HG03342 (cell line): ENCODE results near the gene AFAP1.
"Not testable (repeated sequence)": the region's sequence is repeated elsewhere in the genome, so short reads cannot be mapped to it uniquely, and the experiment has no call there.

Experiments used
- ATAC-seq: cut with Tn5 transposase; IDR thresholded peaks from one replicate; pipeline ENCODE4 v1.9.1; 2021; ENCODE audit warnings: mild to moderate bottlenecking, moderate library complexity; ENCODE audit not compliant: unreplicated experiment

The AFAP1 gene

DNA sequence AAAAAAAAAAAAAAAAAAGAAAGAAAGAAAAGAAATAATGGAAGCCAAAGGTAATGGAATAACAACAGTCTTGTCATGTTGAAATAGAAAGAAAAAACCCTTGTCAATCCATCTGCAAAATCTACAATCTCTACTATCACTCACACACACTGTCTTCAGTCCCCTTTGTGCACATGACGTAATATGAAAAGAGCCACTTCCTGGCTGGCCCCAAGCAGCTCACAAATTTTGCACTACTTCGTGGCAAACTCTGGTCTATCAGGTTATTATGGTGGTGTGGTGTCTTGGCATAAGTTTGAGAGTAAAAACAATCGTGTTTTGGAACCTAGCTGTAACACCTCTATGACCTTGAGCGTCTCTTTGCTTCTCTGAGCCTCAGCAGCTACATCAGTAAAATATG lies 8.3 kb upstream of the AFAP1 start:
- ATAC-seq, result no peak

DNA sequence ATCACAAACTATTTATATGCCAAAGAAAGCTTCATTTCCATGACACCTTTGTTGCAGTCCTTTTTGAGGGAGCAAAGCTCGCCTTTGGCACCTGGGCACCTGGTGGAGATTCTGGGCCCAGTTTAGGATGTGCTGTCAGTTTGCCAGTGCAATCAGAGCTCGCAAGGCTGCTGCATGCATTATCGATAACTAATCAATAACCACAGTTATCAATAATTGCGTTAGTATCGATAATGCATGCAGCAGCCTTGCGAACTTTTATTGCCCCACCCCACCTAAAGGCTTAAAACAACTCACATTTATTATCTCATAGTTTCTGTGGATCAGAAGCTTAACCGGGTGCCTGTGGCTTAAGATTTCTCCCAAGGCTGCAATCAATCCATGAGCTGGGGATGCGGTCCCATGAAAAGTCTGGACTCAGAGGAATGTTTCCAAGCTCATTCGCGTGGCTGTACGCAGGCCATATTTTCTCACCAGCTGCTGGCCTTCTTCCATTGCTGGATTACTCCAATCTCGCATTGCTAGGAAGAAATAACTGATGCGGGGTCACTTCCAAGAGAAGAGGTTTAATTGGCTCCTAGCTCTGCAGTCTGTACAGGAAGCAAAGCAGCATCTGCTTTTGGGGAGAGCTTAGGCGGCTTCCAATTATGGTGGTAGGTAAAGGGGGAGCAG lies 6.2 kb upstream of the AFAP1 start:
- no peak for ATAC-seq

DNA sequence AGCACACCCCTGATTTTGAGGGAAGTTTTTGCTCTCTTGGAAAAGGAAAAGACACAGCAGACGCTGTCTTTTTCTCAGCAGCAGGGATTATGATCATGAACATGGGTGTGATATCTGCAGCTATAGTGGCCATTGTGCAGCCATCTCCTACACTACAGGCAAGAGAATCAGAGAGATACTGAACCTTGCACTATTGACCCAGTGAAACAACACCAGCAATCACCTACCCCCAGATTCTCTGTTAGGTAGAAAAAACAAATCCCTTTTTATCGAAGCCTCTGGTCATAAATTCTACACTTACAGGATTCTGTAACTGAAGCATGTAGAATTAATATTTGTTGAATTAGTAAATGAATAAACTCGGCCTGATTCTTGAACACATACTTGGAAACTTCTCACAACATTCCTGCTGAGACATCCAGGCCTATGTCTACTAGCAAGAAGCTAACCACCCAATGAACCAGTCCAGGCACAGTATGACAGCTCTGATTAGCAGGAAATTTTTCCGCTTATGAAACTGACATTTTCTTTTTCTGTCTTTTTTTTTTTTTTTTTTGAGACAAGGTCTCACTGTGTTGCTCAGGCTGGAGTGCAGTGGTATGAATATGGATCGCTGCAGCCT lies 5.0 kb upstream of the AFAP1 start:
- no peak for ATAC-seq

DNA sequence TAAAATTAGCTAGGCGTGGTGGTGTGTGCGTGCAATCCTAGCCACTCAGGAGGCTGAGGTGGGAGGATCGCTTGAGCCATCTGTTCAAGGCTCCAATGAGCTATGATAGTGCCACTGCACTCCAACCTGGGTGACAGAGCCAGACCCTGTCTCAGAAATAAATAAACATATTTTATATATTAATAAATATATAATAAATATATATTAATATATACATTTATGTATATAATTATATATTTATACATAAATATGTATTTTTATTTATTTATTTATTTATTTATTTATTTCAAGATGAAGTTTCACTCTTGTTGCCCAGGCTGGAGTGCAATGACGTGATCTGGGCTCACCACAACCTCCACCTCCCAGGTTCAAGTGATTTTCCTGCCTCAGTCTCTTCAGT lies 4.0 kb upstream of the AFAP1 start:
- not testable (repeated sequence) for ATAC-seq

DNA sequence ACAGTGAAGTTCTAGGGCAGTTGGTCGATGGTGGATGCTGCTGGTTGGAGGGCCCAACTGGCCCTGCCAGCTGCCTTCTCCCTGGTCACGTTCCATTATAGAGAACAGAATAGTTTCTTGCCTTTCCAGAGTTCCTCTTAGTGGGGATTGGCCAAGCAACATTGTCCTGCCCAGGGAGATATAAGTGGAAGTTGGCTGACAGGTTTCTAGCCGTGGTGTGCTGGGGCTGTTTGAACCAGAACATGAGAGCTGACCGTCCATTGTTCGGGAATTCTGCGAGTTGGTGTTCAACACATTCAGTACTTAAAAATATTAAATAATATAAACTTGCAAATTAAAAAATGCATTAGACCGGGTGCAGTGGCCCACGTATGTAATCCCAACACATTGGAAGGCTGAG lies 3.5 kb upstream of the AFAP1 start:
- no peak for ATAC-seq

DNA sequence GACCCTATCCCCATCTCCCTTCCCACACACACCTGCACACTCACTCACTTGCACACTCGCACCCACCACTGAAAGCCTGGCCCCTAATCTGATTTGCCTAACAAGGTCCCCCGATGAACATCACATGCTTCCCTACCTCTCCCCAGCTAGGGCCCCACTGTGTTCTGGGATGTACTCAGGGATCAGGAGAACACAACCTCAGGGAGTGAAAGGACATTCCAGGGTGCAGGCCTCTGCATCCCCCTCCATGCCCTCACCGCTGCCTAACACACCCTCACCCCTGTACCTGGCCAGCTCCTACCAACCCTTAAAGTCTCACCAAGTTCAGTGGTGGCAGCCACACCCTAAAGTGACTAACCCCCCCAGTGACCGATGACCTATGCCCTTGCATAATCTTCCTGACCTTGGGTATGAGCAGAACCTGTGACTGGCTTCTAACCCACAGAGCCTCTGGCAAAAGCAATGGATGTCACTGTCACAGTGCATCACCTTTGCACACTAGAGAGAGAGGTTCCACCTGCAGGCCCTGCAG lies 2.4 kb upstream of the AFAP1 start:
- no peak for ATAC-seq

DNA sequence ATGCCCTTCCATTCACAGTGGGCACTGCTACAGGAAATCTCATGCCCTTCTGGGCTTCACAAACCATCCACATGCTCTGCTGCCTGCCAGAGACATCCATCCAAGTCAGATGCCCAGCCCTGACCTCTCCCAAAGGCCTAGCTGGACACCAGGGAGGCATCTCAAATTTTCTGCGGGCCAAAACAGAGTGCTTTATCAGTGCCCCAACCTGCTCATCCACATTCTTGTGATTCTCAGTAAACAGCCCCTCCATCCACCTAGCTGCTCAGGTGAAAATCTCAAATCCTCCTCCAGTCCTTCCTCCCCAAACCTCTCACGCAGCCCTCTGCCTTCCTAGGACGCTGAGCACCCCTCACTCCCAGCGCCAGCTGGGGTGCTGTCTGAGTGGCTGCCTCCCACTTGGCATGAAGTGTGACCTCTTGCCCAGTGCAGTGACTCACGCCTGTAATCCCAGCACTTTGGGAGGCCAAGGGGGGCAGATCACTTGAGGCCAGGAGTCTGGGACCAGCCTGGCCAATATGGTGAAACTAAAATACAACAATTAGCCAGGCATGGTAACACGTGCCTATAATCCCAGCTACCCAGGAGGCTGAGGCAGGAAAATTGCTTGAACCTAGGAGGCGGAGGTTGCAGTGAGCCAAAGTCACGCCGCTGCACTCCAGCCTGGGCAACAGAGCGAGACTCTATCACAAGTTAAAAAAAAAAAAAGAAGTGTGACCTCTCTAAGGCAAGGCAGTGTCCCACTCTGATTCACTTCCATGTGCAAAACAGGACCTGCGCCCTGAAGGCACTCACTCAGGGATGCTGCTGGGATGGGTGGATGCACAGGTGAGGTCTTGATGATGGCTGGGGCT lies 1.7 kb upstream of the AFAP1 start:
- ATAC-seq, result no peak

DNA sequence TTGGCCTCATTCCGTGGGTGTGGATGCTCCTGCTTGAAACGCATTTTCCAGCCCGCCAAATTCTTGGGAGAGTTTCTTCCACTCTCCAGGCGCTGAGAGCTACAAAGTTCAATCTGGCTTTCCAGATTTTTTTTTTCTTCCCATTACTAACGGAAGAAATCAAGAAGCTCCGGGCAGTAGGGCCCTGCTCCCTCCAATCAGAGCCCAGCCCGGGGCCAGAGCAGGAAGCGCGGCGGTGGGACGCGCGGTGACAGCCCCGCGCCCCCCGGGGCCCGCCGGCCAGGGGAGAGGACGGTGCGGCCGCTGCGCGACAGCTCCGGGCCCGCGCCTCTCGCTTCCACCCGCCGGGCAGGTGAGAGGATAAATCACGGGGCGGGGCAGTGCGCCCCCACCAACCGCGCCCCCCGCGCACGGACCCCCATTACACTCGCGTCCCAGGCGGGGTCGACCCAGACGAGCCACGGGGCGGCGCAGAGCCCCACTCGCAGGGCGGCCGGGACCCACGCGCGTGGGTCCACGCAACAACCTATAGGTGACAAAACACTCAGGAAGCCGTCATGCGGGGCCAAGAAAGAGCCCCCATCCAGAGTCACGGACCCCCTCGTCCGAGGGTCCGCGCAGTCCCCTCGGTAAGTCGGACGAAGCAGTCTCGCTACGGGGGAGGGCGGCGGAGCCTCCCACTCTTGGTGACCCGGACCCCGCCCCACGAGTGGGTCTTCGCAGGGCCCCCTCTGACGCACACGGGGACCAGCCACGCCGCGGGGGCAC lies 868 bp downstream of the AFAP1 start:
- ATAC-seq, result no peak

DNA sequence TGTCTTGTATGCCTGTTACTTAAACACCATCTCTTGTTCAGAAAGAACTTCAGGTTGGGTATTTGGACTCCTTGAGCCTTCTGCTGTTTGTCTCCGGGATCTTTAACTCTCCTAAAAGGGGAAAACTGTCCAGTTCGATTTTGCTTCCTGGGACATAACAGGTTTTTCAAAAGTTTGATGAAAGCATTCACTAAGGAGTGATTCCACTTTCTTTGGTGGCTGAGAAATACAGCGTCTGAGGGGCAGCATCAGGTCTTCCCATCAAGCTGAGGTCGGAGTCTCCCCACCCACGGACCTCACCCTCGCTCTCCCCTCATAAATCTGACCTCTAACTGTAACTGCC lies 1.4 kb downstream of the AFAP1 start:
- ATAC-seq, result no peak

DNA sequence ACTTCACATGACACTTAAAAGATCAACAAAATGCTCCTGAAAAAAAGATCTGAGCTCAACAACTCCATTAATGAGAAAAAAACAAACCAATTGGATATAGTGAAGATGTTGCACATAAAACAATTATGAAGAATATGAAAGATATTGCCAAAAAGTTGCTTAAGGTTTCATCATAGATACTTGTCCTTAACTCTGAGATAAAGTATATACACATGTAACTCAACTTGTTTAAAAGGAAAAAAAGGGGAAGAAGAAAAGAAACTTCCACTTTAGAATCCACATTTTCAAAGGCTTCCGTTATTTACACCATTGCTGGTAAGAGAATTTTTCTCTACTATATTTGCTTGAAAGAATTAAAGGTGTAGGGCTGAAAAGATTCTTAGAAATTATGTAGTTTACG lies 2.7 kb downstream of the AFAP1 start:
- no peak for ATAC-seq

DNA sequence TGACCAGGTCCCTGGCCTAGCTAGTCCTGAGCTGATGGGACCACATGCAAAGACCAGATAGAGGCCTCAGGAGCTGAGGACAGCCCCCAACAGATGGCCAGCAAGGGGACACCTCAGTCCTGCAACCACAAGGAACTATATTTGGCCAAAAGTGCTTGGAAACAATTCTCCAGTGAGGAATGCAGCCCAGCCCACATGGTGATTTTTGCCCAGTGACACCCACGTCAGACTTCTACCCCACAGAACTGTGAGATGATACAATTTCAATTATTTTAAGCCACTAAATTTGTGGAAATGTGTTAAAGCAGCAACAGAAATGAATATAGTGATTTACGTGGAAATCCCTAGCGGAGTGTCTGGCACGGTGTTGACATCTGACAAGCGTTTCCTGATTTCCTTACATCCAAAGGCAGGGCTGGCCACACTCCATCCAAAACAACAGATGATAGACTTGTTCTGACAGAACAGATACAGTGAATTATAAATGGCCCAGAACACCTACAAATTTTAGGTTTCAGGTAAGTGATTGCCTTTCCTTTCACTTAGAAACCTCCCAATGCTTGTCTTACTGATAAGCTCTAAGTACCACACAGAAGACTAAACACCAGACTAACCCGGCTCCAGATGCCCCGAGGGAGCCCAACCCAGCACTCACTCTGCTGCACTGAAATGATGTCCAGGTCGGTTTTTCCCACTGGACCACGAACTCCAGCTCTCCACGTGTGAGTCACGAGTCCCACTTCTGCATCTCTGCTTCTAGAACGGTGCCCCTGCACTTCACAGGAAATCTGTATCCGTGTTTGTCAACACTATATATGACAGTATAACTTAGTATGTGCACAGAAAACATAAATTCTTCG lies 5.8 kb downstream of the AFAP1 start:
- ATAC-seq, result no peak

DNA sequence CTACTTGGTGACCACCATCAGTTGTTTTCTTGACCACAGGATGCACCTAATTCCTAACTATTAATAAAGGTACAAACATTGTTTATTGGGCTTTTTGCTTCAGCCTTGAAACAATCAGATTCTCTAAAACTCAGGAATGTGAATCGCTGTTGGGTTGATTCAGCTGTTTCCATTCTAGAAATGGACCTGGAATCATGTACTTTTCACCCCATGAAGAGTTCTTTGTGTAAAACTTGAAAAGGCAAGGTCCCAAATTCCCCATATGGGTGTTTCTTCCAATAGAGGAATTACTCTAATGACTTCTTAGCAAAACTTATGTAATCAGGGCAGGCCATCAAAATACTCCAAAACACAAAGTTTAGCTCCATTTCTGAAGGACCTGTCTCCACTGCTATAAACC lies 7.4 kb downstream of the AFAP1 start:
- no peak for ATAC-seq

DNA sequence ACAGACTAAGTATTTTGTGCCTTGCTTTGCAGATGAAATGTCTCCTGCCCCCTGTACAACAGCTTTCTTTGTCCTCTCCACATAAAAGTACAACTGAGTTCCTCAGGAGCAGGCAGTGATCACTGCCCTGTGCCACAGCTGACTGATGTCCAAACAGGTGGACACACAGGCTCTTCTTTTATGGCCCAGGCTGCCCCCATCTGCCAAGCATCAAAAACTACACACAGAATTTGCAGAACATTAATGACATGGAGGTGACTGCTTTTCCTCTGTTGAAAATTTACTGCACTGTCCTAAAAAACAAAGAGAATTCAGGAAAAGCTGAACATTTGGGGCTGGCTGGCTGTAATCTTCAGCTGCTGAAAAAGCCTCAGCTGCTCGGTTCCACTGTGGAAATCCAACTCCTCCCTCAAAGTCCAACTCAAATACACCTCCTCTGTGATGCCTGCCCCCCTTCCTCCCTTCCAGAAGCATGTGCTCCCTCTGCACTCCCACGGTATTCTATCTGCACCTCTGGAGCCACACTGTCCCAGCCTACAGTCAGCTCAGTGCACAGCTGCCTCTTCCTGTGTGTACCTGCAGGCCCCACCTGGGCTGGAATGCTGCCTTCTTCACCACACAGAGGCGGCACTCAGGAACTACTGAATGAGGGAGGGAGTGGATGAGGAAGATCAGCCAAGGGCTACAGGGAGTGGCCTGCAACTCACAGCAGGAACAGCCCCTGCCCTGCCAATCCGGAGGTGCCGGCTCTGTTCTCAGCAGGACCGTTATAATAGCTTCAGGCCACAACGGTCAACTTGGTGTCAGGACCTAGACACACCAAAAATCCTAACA lies 10.3 kb downstream of the AFAP1 start:
- no peak for ATAC-seq

DNA sequence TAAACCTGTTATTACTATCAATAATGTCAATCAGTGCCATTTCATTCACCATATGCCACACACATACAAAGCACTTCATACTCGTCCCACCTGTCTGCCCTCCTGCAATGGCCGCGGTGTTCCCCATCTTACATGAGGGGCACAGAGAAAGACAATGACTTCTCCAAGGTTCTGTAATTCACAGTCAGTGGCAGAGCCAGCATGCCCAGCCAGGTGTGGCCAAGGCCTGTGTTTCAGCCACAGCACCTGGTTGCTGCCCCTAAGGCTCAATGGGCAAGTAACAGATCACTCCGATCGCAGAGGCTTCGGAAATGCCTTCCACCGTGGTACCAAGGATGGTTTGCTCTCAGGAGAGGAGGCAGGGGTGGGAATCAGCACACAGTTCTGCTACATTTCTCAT lies 10.9 kb downstream of the AFAP1 start:
- no peak for ATAC-seq

DNA sequence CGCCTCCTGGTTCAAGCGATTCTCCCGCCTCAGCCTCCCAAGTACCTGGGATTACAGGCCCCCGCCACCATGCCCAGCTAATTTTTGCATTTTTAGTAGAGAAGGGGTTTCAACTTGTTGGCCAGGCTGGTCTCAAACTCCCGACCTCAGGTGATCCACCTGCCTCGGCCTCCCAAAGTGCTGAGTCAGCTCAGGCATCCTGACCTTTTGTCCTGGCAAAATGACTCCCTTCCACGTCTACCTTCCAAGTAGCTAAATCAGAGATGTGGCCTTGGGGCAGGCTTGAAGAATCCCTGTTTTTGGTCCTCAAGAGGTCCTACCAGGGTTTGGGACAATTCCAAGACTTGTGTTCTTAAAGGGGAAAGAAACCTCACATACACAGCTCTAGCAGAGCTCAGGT lies 12.8 kb downstream of the AFAP1 start:
- ATAC-seq, result no peak

DNA sequence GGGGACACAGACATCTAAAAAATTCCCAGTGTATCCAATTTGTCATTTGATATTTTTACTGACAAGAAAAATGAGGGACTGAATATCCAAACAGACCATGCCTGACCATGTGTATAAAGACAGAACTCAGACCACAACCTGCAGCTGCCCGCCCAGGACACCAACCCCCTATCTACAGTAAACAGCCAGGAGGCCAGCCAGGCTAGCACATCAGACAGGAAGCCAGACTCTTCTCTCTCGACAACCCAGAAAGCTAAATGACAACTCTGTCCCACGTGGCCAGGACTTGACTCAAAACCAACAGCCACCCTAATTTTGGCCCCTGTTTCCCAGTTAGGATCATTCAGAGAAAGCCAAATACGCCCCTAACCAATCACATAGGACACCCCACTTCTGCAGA lies 15.1 kb downstream of the AFAP1 start:
- ATAC-seq, result no peak

DNA sequence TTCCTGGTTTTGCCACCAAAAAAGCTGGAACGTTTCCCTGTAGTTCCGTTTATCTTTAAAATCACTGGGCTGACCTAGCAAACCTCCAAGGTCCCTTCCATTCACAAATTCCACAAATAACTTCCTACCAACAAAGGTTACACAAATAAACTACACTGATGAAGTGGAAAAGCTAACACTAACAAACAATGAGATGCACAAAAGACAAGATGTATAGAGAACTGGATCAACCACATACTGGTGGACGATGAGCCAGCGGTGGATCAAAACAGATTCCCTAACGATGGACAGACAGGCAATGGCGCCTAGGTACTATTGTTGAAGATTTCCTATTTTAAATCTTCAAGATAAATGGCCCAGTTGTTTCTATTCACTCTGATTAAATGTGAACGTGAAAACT lies 15.5 kb downstream of the AFAP1 start:
- no peak for ATAC-seq

DNA sequence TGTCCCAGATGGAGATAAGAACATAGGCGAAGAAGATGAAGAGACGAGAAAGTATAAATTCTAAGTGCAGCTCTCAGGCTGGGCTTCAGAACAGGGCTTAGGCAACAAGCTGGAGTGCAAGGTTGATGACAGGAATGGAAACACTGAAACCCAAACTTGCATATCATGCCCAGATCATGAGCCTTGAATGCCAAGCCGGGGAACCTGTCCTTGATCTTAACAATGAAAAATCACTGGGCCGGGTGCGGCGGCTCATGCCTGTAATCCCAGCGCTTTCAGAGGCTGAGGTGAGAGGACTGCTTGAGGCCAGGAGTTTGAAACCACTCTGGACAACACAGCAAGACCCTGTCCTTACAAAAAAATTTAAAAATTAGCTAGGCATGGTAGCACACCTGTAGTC lies 17.2 kb downstream of the AFAP1 start:
- ATAC-seq, result no peak

DNA sequence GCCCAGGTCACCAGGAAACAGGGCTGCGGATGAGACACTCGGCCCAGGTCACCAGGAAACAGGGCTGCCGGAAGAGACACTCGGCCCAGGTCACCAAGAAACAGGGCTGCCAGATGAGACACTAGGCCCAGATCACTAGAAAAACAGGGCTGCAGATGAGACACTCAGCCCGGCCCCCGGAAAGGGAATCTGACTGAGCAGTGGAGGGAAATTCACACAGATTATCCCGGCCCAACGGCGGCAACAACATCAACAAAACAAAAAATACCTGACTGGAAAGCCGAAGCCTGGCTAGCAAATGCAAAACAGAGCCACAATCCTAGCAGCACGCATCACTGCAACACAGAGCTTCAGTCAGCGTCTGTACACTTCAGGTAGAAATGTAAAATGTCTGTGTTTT lies 20.7 kb downstream of the AFAP1 start:
- ATAC-seq, result no peak
